ENCODE data around the gene EHD4.

Gene EHD4

GRCh38 chr15:41927536-41927935 is 44.8 kb downstream of the EHD4 start:
- Histone ChIP-seq H2AFZ (ENCODE audit: low read depth, low read length) (no peak overlapping the region), H4K20me1 (ENCODE audit: insufficient read depth, low read length) (no peaks in the 10 kb centered on the region), H3K4me1 (ENCODE audit: insufficient read depth, low read length) (no peaks in the 10 kb centered on the region), H3K27ac (ENCODE audit: low read length) (no peak overlapping the region), H3K4me2 (ENCODE audit: insufficient read depth, low read length) (no peak overlapping the region), H3K36me3 (ENCODE audit: insufficient read depth, low read length) (no peaks in the 10 kb centered on the region), H3K9me3 (ENCODE audit: insufficient read depth, low read length, severe bottlenecking) (no peaks in the 10 kb centered on the region), H3K79me2 (ENCODE audit: insufficient read depth, low read length) (no peaks in the 10 kb centered on the region), H3K27me3 (ENCODE audit: insufficient read depth, low read length, poor library complexity) (no peaks in the 10 kb centered on the region), H3K4me3 (ENCODE audit: low read depth in 1 of 2, low read length in 2 of 2) (no peak overlapping the region), H3K9ac (ENCODE audit: low read depth, low read length) (no peak overlapping the region)
- TF ChIP-seq CTCF (IDR thresholded peaks at IDR 0.05; ENCODE audit: borderline replicate concordance, extremely low read depth, low read length, poor library complexity, severe bottlenecking) (no peak), EZH2 (IDR thresholded peaks at IDR 0.05; ENCODE audit: borderline replicate concordance, low read depth, low read length, severe bottlenecking) (no peak)
- DNase-seq (no peak), ATAC-seq (ENCODE audit: insufficient read depth, low read depth) (no peak)

- H3K9me3 ChIP-seq (ENCODE audit: insufficient read depth, low read length, severe bottlenecking), result no peaks in the 10 kb centered on the region
- H3K27me3 ChIP-seq (ENCODE audit: insufficient read depth, low read length, poor library complexity), result no peaks in the 10 kb centered on the region
- no peak for ATAC-seq (ENCODE audit: insufficient read depth, low read depth)
- H3K4me3 ChIP-seq (ENCODE audit: low read depth in 1 of 2, low read length in 2 of 2), result no peak overlapping the region
- no peak overlapping the region for H3K4me2 ChIP-seq (ENCODE audit: insufficient read depth, low read length)
- H3K36me3 ChIP-seq (ENCODE audit: insufficient read depth, low read length), result no peaks in the 10 kb centered on the region
- no peaks in the 10 kb centered on the region for H4K20me1 ChIP-seq (ENCODE audit: insufficient read depth, low read length)
- H3K4me1 ChIP-seq (ENCODE audit: insufficient read depth, low read length), result no peaks in the 10 kb centered on the region
- H3K9ac ChIP-seq (ENCODE audit: low read depth, low read length), result no peak overlapping the region
- DNase-seq, result no peak
- H3K79me2 ChIP-seq (ENCODE audit: insufficient read depth, low read length), result no peaks in the 10 kb centered on the region
- H3K27ac ChIP-seq (ENCODE audit: low read length), result no peak overlapping the region
- no peak overlapping the region for H2AFZ ChIP-seq (ENCODE audit: low read depth, low read length)
- TF ChIP-seq CTCF (IDR thresholded peaks at IDR 0.05; ENCODE audit: borderline replicate concordance, extremely low read depth, low read length, poor library complexity, severe bottlenecking) (no peak), EZH2 (IDR thresholded peaks at IDR 0.05; ENCODE audit: borderline replicate concordance, low read depth, low read length, severe bottlenecking) (no peak)
Measured at GRCh38 chr15:41926185-41927056, 45.9 kb downstream of the EHD4 start.

GRCh38 chr15:41925086-41925608 is 47.2 kb downstream of the EHD4 start:
- no peak for DNase-seq
- TF ChIP-seq EZH2 (IDR thresholded peaks at IDR 0.05; ENCODE audit: borderline replicate concordance, low read depth, low read length, severe bottlenecking) (no peak), CTCF (IDR thresholded peaks at IDR 0.05; ENCODE audit: borderline replicate concordance, extremely low read depth, low read length, poor library complexity, severe bottlenecking) (no peak)
- ATAC-seq (ENCODE audit: insufficient read depth, low read depth), result no peak
- Histone ChIP-seq H3K36me3 (ENCODE audit: insufficient read depth, low read length) (no peaks in the 10 kb centered on the region), H3K9me3 (ENCODE audit: insufficient read depth, low read length, severe bottlenecking) (no peaks in the 10 kb centered on the region), H2AFZ (ENCODE audit: low read depth, low read length) (no peak overlapping the region), H3K27me3 (ENCODE audit: insufficient read depth, low read length, poor library complexity) (no peaks in the 10 kb centered on the region), H3K79me2 (ENCODE audit: insufficient read depth, low read length) (no peaks in the 10 kb centered on the region), H3K4me2 (ENCODE audit: insufficient read depth, low read length) (no peak overlapping the region), H3K4me3 (ENCODE audit: low read depth in 1 of 2, low read length in 2 of 2) (no peak overlapping the region), H3K27ac (ENCODE audit: low read length) (no peak overlapping the region), H3K9ac (ENCODE audit: low read depth, low read length) (no peak overlapping the region), H3K4me1 (ENCODE audit: insufficient read depth, low read length) (no peaks in the 10 kb centered on the region), H4K20me1 (ENCODE audit: insufficient read depth, low read length) (no peaks in the 10 kb centered on the region)

Measured in DND-41 (cell line).